ENCODE data around the gene MOB1B. TPM values are rescaled to one million over a fixed set of nuclear protein-coding genes. Genes with fewer than 3 reads are reported as not detected.

MOB1B gene
- total and polyA plus RNA-seq, 2 of the 13 experiments (the other 11 are each of a cell fraction or from before 2014, with no cell fraction given) = 3.9 to 4.0 TPM

- in situ Hi-C loops (cut with HindIII; ENCODE audit: extremely low pct_ligation_motif_present, low pct_unique_long_range_greater_than_20kb) = loop anchor here (10.0 kb wide), 1 partner anchor 148 kb away; no protein-coding TSS in a partner anchor
- Histone ChIP-seq H4K20me1 (ENCODE audit: insufficient read depth, low read length) (no peaks in the 10 kb centered on the region; the same call in 1 of the 2 replicates), H3K36me3 (replicated peaks in 1 of 2; ENCODE audit: control insufficient read depth in 1 of 2, insufficient read depth in 2 of 2, low read length in 2 of 2) (no peaks in the 10 kb centered on the region), H2AFZ (ENCODE audit: low read length) (peak overlapping the region; percentile 93), H3K4me3 (replicated peaks in 1 of 3; ENCODE audit: insufficient read depth in 1 of 3, low read depth in 2 of 3, low read length in 3 of 3) (peak overlapping the region; percentile 67 to 92 (median 89)), H3K4me2 (ENCODE audit: low read depth, low read length) (peak overlapping the region; percentile 97), H3K9me3 (ENCODE audit: low read length) (no peaks in the 10 kb centered on the region), H3K9ac (ENCODE audit: insufficient read depth, low read depth, low read length) (peak overlapping the region; percentile 81; the same call in 1 of the 2 replicates), H3K79me2 (ENCODE audit: insufficient read depth, low read length) (peaks cover 35% of the 10 kb centered on the region), H3K4me1 (ENCODE audit: insufficient read depth, low read length) (peaks cover 41% of the 10 kb centered on the region), H3K27me3 (ENCODE audit: control insufficient read depth in 1 of 2, insufficient read depth in 2 of 2, low read length in 2 of 2) (no peaks in the 10 kb centered on the region), H3K27ac (ENCODE audit: extremely low read length, insufficient read depth, low read length) (peak overlapping the region; percentile 83)
- no TSS peak for BruUV-seq (replicated peaks)
- 73% methylated on average over 5 of the region's 5 CpGs for WGBS (ENCODE audit: low lambda C conversion rate)
- CTCF ChIA-PET (ENCODE audit: low intra/inter-chr PET ratio, low total read pairs) = no interaction called here
- intact Hi-C loops (cut with micrococcal nuclease; ENCODE audit: unreplicated experiment) = loop anchor here (5.0 to 10.0 kb wide), 2 partner anchors 155 to 288 kb away; partner anchors contain the start of gene GRSF1
- no peak for FAIRE-seq
- no peak for DNase-seq (ENCODE audit: low spot score)
- ATAC-seq = no peak
- TF ChIP-seq E2F1 (CRISPR knock-in tag; IDR thresholded peaks at IDR 0.05) = no peak
- no peak for TF ChIP-seq ZNF205 (CRISPR knock-in tag; IDR thresholded peaks at IDR 0.05)
- TF ChIP-seq ZNF670 (CRISPR knock-in tag; IDR thresholded peaks at IDR 0.05; ENCODE audit: borderline replicate concordance) = no peak
- TF ChIP-seq TMF1 (CRISPR knock-in tag; IDR thresholded peaks at IDR 0.05; ENCODE audit: low read depth) = no peak
- TF ChIP-seq XRCC5 (optimal IDR thresholded peaks at IDR 0.05; ENCODE audit: low read length) = no peak
- no peak for TF ChIP-seq ZEB1 (IDR thresholded peaks at IDR 0.05; ENCODE audit: insufficient replicate concordance, low read depth)
- no peak for TF ChIP-seq ATAD3A (CRISPR knock-in tag; IDR thresholded peaks at IDR 0.05)
- TF ChIP-seq NFYC (CRISPR knock-in tag; IDR thresholded peaks at IDR 0.05) = peak; percentile 57
- TF ChIP-seq ZFP37 (CRISPR knock-in tag; IDR thresholded peaks at IDR 0.05; ENCODE audit: borderline replicate concordance) = no peak
- TF ChIP-seq ZBTB40 (IDR thresholded peaks at IDR 0.05) = no peak
- no peak for TF ChIP-seq ZBTB40 (CRISPR knock-in tag; IDR thresholded peaks at IDR 0.05)
- TF ChIP-seq NFYB (CRISPR knock-in tag; IDR thresholded peaks at IDR 0.05) = peak; percentile 40; the same call in 1 of the 2 replicates
- no peak for TF ChIP-seq FOSL2 (CRISPR knock-in tag; IDR thresholded peaks at IDR 0.05)
- no peak for TF ChIP-seq MTF2 (CRISPR knock-in tag; IDR thresholded peaks at IDR 0.05; ENCODE audit: borderline replicate concordance)
- peak; percentile 72; the same call in 1 of the 2 replicates for TF ChIP-seq ZNF652 (CRISPR knock-in tag; IDR thresholded peaks at IDR 0.05; ENCODE audit: borderline replicate concordance, low read depth)
- POLR2A ChIA-PET = interaction anchor here (0.9 to 2.4 kb wide), 3 partner anchors 22 to 155 kb away, joined by 3 to 18 read pairs (median 11); partner anchors contain the start of gene MOB1B
Observed at GRCh38 chr4:70992391-70992881, 90.3 kb downstream of the MOB1B start.
